A673 (cell line): ENCODE data around the gene EDN3. TPM values are rescaled to one million over a fixed set of nuclear protein-coding genes. Genes with fewer than 3 reads are reported as not detected.
"Not testable (repeated sequence)": the region's sequence is repeated elsewhere in the genome, so short reads cannot be mapped to it uniquely, and the experiment has no call there.

ENCODE experiments used
- BruUV-seq: library from RNA; stranded (reverse); fragments of 400-500 nt; replicated peaks from 2 replicates; lab custom pipeline; 2021; lab: Mats Ljungman, UMichigan
- CTCF ChIA-PET: fragments of 300-600 bp; sonication (Branson Sonifier 250); formaldehyde crosslinking; loops from one replicate; lab custom pipeline; 2022; ENCODE audit warnings: antibody characterized with exemption; lab: Charles Lee
- POLR2A ChIA-PET: fragments of 300-600 bp; sonication (Branson Sonifier 250); formaldehyde crosslinking; loops from one replicate; lab custom pipeline; 2022; ENCODE audit warnings: antibody characterized with exemption; ENCODE audit not compliant: low non-redundant PET; lab: Charles Lee
- DNase-seq: peaks from one replicate; pipeline ENCODE4 v3.0.0-alpha.2; 2015; ENCODE audit warnings: low spot score
- H3K27ac ChIP-seq: fragments of 200-600 bp; sonication (generic); 2 replicates; pipeline ENCODE4 v1.5.1; 2016; ENCODE audit warnings: mixed run types, low read depth, mild to moderate bottlenecking, mixed read lengths, antibody characterized with exemption, low read length; ENCODE audit not compliant: poor library complexity, severe bottlenecking
- H3K27me3 ChIP-seq: fragments of 200-600 bp; sonication (generic); replicated peaks from 2 replicates; pipeline ENCODE4 v1.6.1; 2017; ENCODE audit warnings: mixed run types, low read depth, mild to moderate bottlenecking, mixed read lengths, antibody characterized with exemption, low read length; ENCODE audit not compliant: insufficient read depth, poor library complexity
- H3K36me3 ChIP-seq: fragments of 200-600 bp; sonication (generic); 2 replicates; pipeline ENCODE4 v1.6.1; 2016; ENCODE audit warnings: mixed run types, mild to moderate bottlenecking, mixed read lengths, antibody characterized with exemption, low read length; ENCODE audit not compliant: insufficient read depth, poor library complexity, severe bottlenecking
- H3K4me1 ChIP-seq: fragments of 200-600 bp; sonication (generic); 2 replicates; pipeline ENCODE4 v1.6.1; 2017; ENCODE audit warnings: mixed run types, mild to moderate bottlenecking, mixed read lengths, antibody characterized with exemption, low read length; ENCODE audit not compliant: insufficient read depth, poor library complexity, severe bottlenecking
- H3K4me3 ChIP-seq: fragments of 200-600 bp; sonication (generic); 2 replicates; pipeline ENCODE4 v1.5.1; 2016; ENCODE audit warnings: low read depth, mixed run types, mild to moderate bottlenecking, mixed read lengths, low read length; ENCODE audit not compliant: poor library complexity, severe bottlenecking
- H3K9me3 ChIP-seq: fragments of 200-600 bp; sonication (generic); 2 replicates; pipeline ENCODE4 v1.6.1; 2016; ENCODE audit warnings: mixed run types, low read depth, mild to moderate bottlenecking, mixed read lengths, antibody characterized with exemption, low read length; ENCODE audit not compliant: poor library complexity, severe bottlenecking
- CTCF ChIP-seq: fragments of 300-800, 200-600 bp; sonication (generic); conservative IDR thresholded peaks from 2 replicates; pipeline ENCODE4 v1.5.1; 2017; ENCODE audit warnings: low read depth, mild to moderate bottlenecking, antibody characterized with exemption, low read length, moderate library complexity, mixed read lengths
- EZH2 ChIP-seq: fragments of 200-600 bp; sonication (generic); IDR thresholded peaks from 2 replicates; pipeline ENCODE4 v1.6.1; 2017; ENCODE audit warnings: borderline replicate concordance, low read depth, mild to moderate bottlenecking, mixed read lengths, antibody characterized with exemption, low read length; ENCODE audit not compliant: poor library complexity, severe bottlenecking
- intact Hi-C: fragments of 100-400 bp; cut with micrococcal nuclease; formaldehyde crosslinking; loops from one replicate; pipeline ENCODE4 v1.10.0; 2022; ENCODE audit not compliant: unreplicated experiment
- total RNA-seq: library from RNA; stranded (reverse); gene quantifications from 2 replicates; pipeline ENCODE4 v1.2.3, GENCODE V29; 2021

Gene EDN3
- total RNA-seq, 1 experiment from 2014 or later: not detected

GRCh38 chr20:59355242-59355641, 54.8 kb downstream of the EDN3 start:
- BruUV-seq: no TSS peak
- Histone ChIP-seq H3K27me3 (no peaks in the 10 kb centered on the region), H3K4me1 (no peaks in the 10 kb centered on the region), H3K4me3 (no peak overlapping the region), H3K27ac (no peak overlapping the region), H3K36me3 (no peaks in the 10 kb centered on the region), H3K9me3 (no peaks in the 10 kb centered on the region)
- TF ChIP-seq EZH2 (no peak), CTCF (no peak)
- ChIA-PET POLR2A (no interaction called here), CTCF (no interaction called here)
- DNase-seq: no peak
- intact Hi-C loops: no loop called here

- no peaks in the 10 kb centered on the region for H3K36me3 ChIP-seq
- intact Hi-C loops: no loop called here
- ChIA-PET CTCF (no interaction called here), POLR2A (no interaction called here)
- BruUV-seq: no TSS peak
- DNase-seq: no peak
- no peak for TF ChIP-seq CTCF
- TF ChIP-seq EZH2: no peak
- no peak overlapping the region for H3K4me3 ChIP-seq
- no peak overlapping the region for H3K27ac ChIP-seq
- no peaks in the 10 kb centered on the region for H3K9me3 ChIP-seq
- H3K27me3 ChIP-seq: peaks cover 2% of the 10 kb centered on the region
- no peaks in the 10 kb centered on the region for H3K4me1 ChIP-seq
These were observed 56.3 kb downstream of the EDN3 start for GRCh38 chr20:59356662-59357165.

- H3K4me3 ChIP-seq, H3K9me3 ChIP-seq, intact Hi-C loops, H3K36me3 ChIP-seq, H3K27ac ChIP-seq, H3K27me3 ChIP-seq, DNase-seq, POLR2A ChIA-PET, CTCF ChIA-PET, BruUV-seq, H3K4me1 ChIP-seq: not testable (repeated sequence)
These were observed 58.4 kb downstream of the EDN3 start for GRCh38 chr20:59358793-59359192.
